Liver (tissue), 3 donors: Measurements from ENCODE around the gene P4HA2.

ENCODE experiments used
- CTCF ChIP-seq: fragments of 150-350 bp; IDR thresholded peaks from 2 replicates; pipeline ENCODE4 v1.5.1; 2017; ENCODE audit warnings: improper control_type of control experiment, low read depth, low read length; ENCODE audit not compliant: missing input control
- FOXA1 ChIP-seq: IDR thresholded peaks from 2 replicates; pipeline ENCODE4 v1.6.1; 2016; ENCODE audit warnings: antibody characterized with exemption
- RAD21 ChIP-seq, 2 donors: IDR thresholded peaks; 2 replicates each; pipeline ENCODE4 v1.6.1; 2016; ENCODE audit warnings: antibody characterized with exemption in 2 of 2, mild to moderate bottlenecking in 2 of 2
- RXRA ChIP-seq, 2 donors: IDR thresholded peaks; 2 replicates each; pipeline ENCODE4 v1.6.1; 2017 to 2018; ENCODE audit warnings: antibody characterized with exemption in 2 of 2, mild to moderate bottlenecking in 1 of 2
- SP1 ChIP-seq: IDR thresholded peaks from 2 replicates; pipeline ENCODE4 v1.6.1; 2018; ENCODE audit warnings: antibody characterized with exemption, mild to moderate bottlenecking
- TF ChIP-seq, protein P1 (sequence below): IDR thresholded peaks from 2 replicates; pipeline ENCODE4 v1.6.1; 2016; ENCODE audit warnings: antibody characterized with exemption, mild to moderate bottlenecking
- donor health status: healthy.
- donor health status: healthy.

- TF ChIP-seq RAD21 (IDR thresholded peaks at IDR 0.05) (no peak), CTCF (no peak), SP1 (no peak), RXRA (IDR thresholded peaks at IDR 0.05) (no peak), FOXA1 (no peak)
- TF ChIP-seq, protein P1, sequence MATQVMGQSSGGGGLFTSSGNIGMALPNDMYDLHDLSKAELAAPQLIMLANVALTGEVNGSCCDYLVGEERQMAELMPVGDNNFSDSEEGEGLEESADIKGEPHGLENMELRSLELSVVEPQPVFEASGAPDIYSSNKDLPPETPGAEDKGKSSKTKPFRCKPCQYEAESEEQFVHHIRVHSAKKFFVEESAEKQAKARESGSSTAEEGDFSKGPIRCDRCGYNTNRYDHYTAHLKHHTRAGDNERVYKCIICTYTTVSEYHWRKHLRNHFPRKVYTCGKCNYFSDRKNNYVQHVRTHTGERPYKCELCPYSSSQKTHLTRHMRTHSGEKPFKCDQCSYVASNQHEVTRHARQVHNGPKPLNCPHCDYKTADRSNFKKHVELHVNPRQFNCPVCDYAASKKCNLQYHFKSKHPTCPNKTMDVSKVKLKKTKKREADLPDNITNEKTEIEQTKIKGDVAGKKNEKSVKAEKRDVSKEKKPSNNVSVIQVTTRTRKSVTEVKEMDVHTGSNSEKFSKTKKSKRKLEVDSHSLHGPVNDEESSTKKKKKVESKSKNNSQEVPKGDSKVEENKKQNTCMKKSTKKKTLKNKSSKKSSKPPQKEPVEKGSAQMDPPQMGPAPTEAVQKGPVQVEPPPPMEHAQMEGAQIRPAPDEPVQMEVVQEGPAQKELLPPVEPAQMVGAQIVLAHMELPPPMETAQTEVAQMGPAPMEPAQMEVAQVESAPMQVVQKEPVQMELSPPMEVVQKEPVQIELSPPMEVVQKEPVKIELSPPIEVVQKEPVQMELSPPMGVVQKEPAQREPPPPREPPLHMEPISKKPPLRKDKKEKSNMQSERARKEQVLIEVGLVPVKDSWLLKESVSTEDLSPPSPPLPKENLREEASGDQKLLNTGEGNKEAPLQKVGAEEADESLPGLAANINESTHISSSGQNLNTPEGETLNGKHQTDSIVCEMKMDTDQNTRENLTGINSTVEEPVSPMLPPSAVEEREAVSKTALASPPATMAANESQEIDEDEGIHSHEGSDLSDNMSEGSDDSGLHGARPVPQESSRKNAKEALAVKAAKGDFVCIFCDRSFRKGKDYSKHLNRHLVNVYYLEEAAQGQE, result no peak
These were observed 77.1 kb downstream of the P4HA2 start for GRCh38 chr5:132150565-132150964.
